Mesangial cell (primary cell): ENCODE results near the gene STAG2. TPM values are rescaled to one million over a fixed set of nuclear protein-coding genes. Genes with fewer than 3 reads are reported as not detected.

Experiments
- total RNA-seq: library from RNA; depleted of rRNA; stranded (reverse); fragments of >200 nt; gene quantifications from 2 replicates; pipeline ENCODE4 v1.2.3, GENCODE V29; 2015

STAG2 gene
- 18.9 and 36.0 TPM in 2 replicates for total RNA-seq

GRCh38 chrX:123961268-123962005 lies at the start of gene STAG2:
Gene STAG2, plus strand, starts transcription at chrX:123961706. Its CDS starts 60,922 bp downstream, at chrX:124022628.

Other genes with a start within 250 kb of the STAG2 start
- gene THOC2, start 228.7 kb upstream of the STAG2 start, total RNA-seq: 21.4 and 23.3 TPM in 2 replicates
- 14.5 and 16.6 TPM in 2 replicates for gene XIAP, start 101.7 kb upstream of the STAG2 start, total RNA-seq